GM21360 (cell line): ENCODE data around the gene SOX10.

ENCODE experiments used
- ATAC-seq: cut with Tn5 transposase; IDR thresholded peaks from one replicate; pipeline ENCODE4 v1.9.1; 2021; ENCODE audit warnings: mild to moderate bottlenecking, moderate library complexity; ENCODE audit not compliant: unreplicated experiment

The SOX10 gene

GRCh38 chr22:37933711-37934376, 50.5 kb downstream of the SOX10 start:
- peak; percentile 64 for ATAC-seq

- ATAC-seq, result no peak
Measured at GRCh38 chr22:37932821-37933578, 51.4 kb downstream of the SOX10 start.

GRCh38 chr22:37932401-37932800, 52.0 kb downstream of the SOX10 start:
- no peak for ATAC-seq

GRCh38 chr22:37931893-37932389, 52.4 kb downstream of the SOX10 start:
- no peak for ATAC-seq

GRCh38 chr22:37930952-37931440, 53.4 kb downstream of the SOX10 start:
- no peak for ATAC-seq

GRCh38 chr22:37930270-37930951, 53.9 kb downstream of the SOX10 start:
- no peak for ATAC-seq

- ATAC-seq, result no peak
Measured at GRCh38 chr22:37929390-37929789, 55.0 kb downstream of the SOX10 start.

GRCh38 chr22:37927637-37927936, 56.8 kb downstream of the SOX10 start:
- no peak for ATAC-seq

- ATAC-seq, result no peak
Measured at GRCh38 chr22:37926771-37927636, 57.4 kb downstream of the SOX10 start.

GRCh38 chr22:37926358-37926757, 58.0 kb downstream of the SOX10 start:
- no peak for ATAC-seq

- ATAC-seq, result no peak
Measured at GRCh38 chr22:37925767-37926166, 58.6 kb downstream of the SOX10 start.

- ATAC-seq, result no peak
Measured at GRCh38 chr22:37925330-37925729, 59.0 kb downstream of the SOX10 start.

- ATAC-seq, result no peak
Measured at GRCh38 chr22:37924386-37925065, 59.8 kb downstream of the SOX10 start.

GRCh38 chr22:37923927-37924326, 60.4 kb downstream of the SOX10 start:
- ATAC-seq, result no peak
